Measurements from ENCODE around the gene CACNA2D3. TPM values are rescaled to one million over a fixed set of nuclear protein-coding genes. Genes with fewer than 3 reads are reported as not detected.

Gene CACNA2D3
- total RNA-seq, 2 donors from 2014 or later: 0.97 TPM; not detected in 1

DNA sequence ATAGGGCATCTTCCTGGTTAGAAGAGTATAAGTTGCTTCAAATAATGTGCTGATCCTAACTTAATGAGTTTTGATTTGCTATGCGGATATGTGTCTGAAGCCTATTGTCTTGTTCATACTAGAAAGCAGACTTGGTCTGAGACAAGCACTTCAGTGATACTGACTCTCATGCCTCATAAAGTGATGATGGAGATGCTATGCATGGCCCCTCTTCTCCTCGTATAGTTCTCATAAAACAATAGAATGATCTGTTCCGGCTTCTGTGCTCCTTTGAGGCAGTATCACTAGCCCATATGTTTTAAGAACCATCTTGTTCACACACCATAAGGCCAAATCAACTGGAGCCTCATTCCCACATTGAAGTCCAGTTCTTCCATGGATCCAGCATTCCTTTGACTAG is 583.4 kb downstream of the CACNA2D3 start:
- H3K27me3 ChIP-seq (ENCODE audit: control insufficient read depth, insufficient read depth, low read length, poor library complexity, severe bottlenecking): no peaks in the 10 kb centered on the region
- peaks cover 4% of the 10 kb centered on the region for H3K4me1 Mint-ChIP-seq
- no peak for DNase-seq
- H3K4me1 ChIP-seq (ENCODE audit: control insufficient read depth, insufficient read depth, low read length): no peaks in the 10 kb centered on the region
- no peaks in the 10 kb centered on the region for H3K27me3 Mint-ChIP-seq (ENCODE audit: insufficient read depth)
- no peak overlapping the region for H3K27ac ChIP-seq (ENCODE audit: low read depth, low read length)
- no peaks in the 10 kb centered on the region for H3K36me3 Mint-ChIP-seq (ENCODE audit: low read depth)
- no peak overlapping the region for H3K27ac Mint-ChIP-seq
- no peaks in the 10 kb centered on the region for H3K9me3 ChIP-seq (ENCODE audit: control insufficient read depth, low read length)
- 77 to 78% methylated on average over 3 of the region's 3 CpGs for WGBS, 2 experiments (ENCODE audit: insufficient coverage in 1 of 2, insufficient read length in 1 of 2)
- TF ChIP-seq, protein P1, sequence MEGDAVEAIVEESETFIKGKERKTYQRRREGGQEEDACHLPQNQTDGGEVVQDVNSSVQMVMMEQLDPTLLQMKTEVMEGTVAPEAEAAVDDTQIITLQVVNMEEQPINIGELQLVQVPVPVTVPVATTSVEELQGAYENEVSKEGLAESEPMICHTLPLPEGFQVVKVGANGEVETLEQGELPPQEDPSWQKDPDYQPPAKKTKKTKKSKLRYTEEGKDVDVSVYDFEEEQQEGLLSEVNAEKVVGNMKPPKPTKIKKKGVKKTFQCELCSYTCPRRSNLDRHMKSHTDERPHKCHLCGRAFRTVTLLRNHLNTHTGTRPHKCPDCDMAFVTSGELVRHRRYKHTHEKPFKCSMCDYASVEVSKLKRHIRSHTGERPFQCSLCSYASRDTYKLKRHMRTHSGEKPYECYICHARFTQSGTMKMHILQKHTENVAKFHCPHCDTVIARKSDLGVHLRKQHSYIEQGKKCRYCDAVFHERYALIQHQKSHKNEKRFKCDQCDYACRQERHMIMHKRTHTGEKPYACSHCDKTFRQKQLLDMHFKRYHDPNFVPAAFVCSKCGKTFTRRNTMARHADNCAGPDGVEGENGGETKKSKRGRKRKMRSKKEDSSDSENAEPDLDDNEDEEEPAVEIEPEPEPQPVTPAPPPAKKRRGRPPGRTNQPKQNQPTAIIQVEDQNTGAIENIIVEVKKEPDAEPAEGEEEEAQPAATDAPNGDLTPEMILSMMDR (conservative IDR thresholded peaks at IDR 0.05): no peak
- no peak overlapping the region for H3K9ac ChIP-seq (ENCODE audit: extremely low read depth, low read length, poor library complexity, severe bottlenecking)
- no peaks in the 10 kb centered on the region for H3K9me3 Mint-ChIP-seq
- no peak overlapping the region for H3K4me3 ChIP-seq (ENCODE audit: low read length)
- no peaks in the 10 kb centered on the region for H3K36me3 ChIP-seq (ENCODE audit: control insufficient read depth, insufficient read depth, low read length)
- no peak overlapping the region for H3K4me3 Mint-ChIP-seq

DNA sequence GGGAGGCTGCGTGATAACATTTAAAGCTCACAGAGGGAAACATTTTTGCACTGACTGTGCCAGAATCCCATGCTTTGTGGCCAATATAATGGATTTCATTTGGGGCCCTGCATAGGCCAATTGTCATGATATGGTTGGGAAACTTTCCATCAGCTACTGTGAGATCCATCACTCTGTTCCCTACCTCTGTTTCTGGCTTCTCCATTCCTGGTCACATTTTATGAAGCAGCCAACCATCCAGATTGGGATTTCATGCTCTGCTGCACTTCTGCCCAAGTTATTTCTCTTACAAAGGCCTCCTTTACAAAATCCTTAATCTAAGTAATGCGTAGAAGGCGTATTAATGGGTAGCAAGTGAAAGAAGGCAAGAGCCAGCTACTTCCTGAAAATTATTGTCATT is 584.4 kb downstream of the CACNA2D3 start:
- peaks cover 4% of the 10 kb centered on the region for H3K4me1 Mint-ChIP-seq
- no peaks in the 10 kb centered on the region for H3K27me3 Mint-ChIP-seq (ENCODE audit: insufficient read depth)
- Histone ChIP-seq H3K27ac (ENCODE audit: low read depth, low read length) (peak overlapping the region; percentile 27), H3K36me3 (ENCODE audit: control insufficient read depth, insufficient read depth, low read length) (no peaks in the 10 kb centered on the region), H3K9me3 (ENCODE audit: control insufficient read depth, low read length) (no peaks in the 10 kb centered on the region), H3K4me3 (ENCODE audit: low read length) (no peak overlapping the region), H3K9ac (ENCODE audit: extremely low read depth, low read length, poor library complexity, severe bottlenecking) (no peak overlapping the region), H3K4me1 (ENCODE audit: control insufficient read depth, insufficient read depth, low read length) (no peaks in the 10 kb centered on the region), H3K27me3 (ENCODE audit: control insufficient read depth, insufficient read depth, low read length, poor library complexity, severe bottlenecking) (no peaks in the 10 kb centered on the region)
- no peaks in the 10 kb centered on the region for H3K36me3 Mint-ChIP-seq (ENCODE audit: low read depth)
- no peaks in the 10 kb centered on the region for H3K9me3 Mint-ChIP-seq
- no peak overlapping the region for H3K4me3 Mint-ChIP-seq
- 86 to 95% methylated on average over 3 of the region's 3 CpGs for WGBS, 2 experiments (ENCODE audit: insufficient coverage in 1 of 2, insufficient read length in 1 of 2)
- TF ChIP-seq, protein P1 (conservative IDR thresholded peaks at IDR 0.05): no peak
- H3K27ac Mint-ChIP-seq: no peak overlapping the region
- no peak for DNase-seq

DNA sequence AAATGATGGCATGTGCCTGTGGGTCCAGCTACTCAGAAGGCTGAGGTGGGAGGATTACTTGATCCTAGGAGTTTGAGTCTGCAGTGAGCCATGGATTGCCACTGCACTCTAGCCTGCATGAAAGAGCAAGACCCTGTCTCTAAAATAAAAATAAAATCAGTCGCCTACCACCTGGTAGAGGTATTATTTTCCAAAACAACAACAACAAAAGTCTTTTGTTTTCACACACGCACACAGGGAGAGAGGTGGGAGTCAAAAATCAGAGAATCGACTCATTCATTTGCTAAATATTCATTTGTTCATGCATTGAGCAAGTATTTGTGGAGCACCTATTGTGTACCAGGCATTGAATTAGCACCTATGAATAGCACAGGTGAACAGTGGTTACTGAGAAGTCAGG is 587.4 kb downstream of the CACNA2D3 start:
- no peak overlapping the region for H3K27ac Mint-ChIP-seq

More for the DNA sequence above, 587.4 kb downstream of the CACNA2D3 start:
- no peaks in the 10 kb centered on the region for H3K4me1 Mint-ChIP-seq
- no peak overlapping the region for H3K27ac ChIP-seq (ENCODE audit: low read depth, low read length)
- no peaks in the 10 kb centered on the region for H3K9me3 Mint-ChIP-seq
- H3K4me1 ChIP-seq (ENCODE audit: control insufficient read depth, insufficient read depth, low read length): no peaks in the 10 kb centered on the region
- no peak for DNase-seq
- TF ChIP-seq, protein P1 (conservative IDR thresholded peaks at IDR 0.05): no peak
- no peak overlapping the region for H3K4me3 Mint-ChIP-seq
- no peaks in the 10 kb centered on the region for H3K36me3 Mint-ChIP-seq (ENCODE audit: low read depth)
- H3K9ac ChIP-seq (ENCODE audit: extremely low read depth, low read length, poor library complexity, severe bottlenecking): no peak overlapping the region
- WGBS, 2 experiments (ENCODE audit: insufficient coverage in 1 of 2, insufficient read length in 1 of 2): 88 to 92% methylated on average over 2 to 3 of the region's 3 CpGs
- H3K27me3 ChIP-seq (ENCODE audit: control insufficient read depth, insufficient read depth, low read length, poor library complexity, severe bottlenecking): no peaks in the 10 kb centered on the region
- H3K4me3 ChIP-seq (ENCODE audit: low read length): no peak overlapping the region
- H3K9me3 ChIP-seq (ENCODE audit: control insufficient read depth, low read length): no peaks in the 10 kb centered on the region
- no peaks in the 10 kb centered on the region for H3K27me3 Mint-ChIP-seq (ENCODE audit: insufficient read depth)
- no peaks in the 10 kb centered on the region for H3K36me3 ChIP-seq (ENCODE audit: control insufficient read depth, insufficient read depth, low read length)

Data from endodermal cell (in vitro differentiated cells).